T-helper 2 cell treated with Interferon-gamma antibody and Interleukin-4, amounts not matched to agents 5 μg/mL and 100 μg/mL, for 36 hours (primary cell): ENCODE results near the gene RIC1.
"Not testable (repeated sequence)": the region's sequence is repeated elsewhere in the genome, so short reads cannot be mapped to it uniquely, and the experiment has no call there.

Experiments used
- DNase-seq: peaks from one replicate; pipeline ENCODE4 v3.0.0; 2021; ENCODE audit warnings: low spot score
- H3K27ac Mint-ChIP-seq: one replicate; pipeline ENCODE4 v1.8.0; 2021; ENCODE audit warnings: mild to moderate bottlenecking, mixed read lengths
- H3K27me3 Mint-ChIP-seq: one replicate; pipeline ENCODE4 v1.8.0; 2021; ENCODE audit warnings: low read depth, mixed read lengths
- H3K36me3 Mint-ChIP-seq: one replicate; pipeline ENCODE4 v1.8.0; 2021; ENCODE audit warnings: low read depth, mixed read lengths
- H3K4me1 Mint-ChIP-seq: one replicate; pipeline ENCODE4 v1.8.0; 2021; ENCODE audit warnings: low read depth, mixed read lengths
- H3K4me3 Mint-ChIP-seq: one replicate; pipeline ENCODE4 v1.8.0; 2022; ENCODE audit warnings: mild to moderate bottlenecking, moderate library complexity, mixed read lengths
- H3K9me3 Mint-ChIP-seq: one replicate; pipeline ENCODE4 v1.8.0; 2021; ENCODE audit warnings: mixed read lengths

The RIC1 gene

GRCh38 chr9:5662804-5663203, 33.9 kb downstream of the RIC1 start:
- H3K27me3 Mint-ChIP-seq, H3K4me3 Mint-ChIP-seq, DNase-seq, H3K27ac Mint-ChIP-seq: not testable (repeated sequence)
- Mint-ChIP-seq H3K36me3 (peaks cover 76% of the 10 kb centered on the region), H3K4me1 (peaks cover 24% of the 10 kb centered on the region), H3K9me3 (peaks cover 38% of the 10 kb centered on the region)

- DNase-seq, result no peak
- Mint-ChIP-seq H3K9me3 (peaks cover 33% of the 10 kb centered on the region), H3K27me3 (no peaks in the 10 kb centered on the region), H3K4me1 (peaks cover 26% of the 10 kb centered on the region), H3K4me3 (no peak overlapping the region), H3K36me3 (peaks cover 65% of the 10 kb centered on the region), H3K27ac (no peak overlapping the region)
Measured at GRCh38 chr9:5665059-5665458, 36.2 kb downstream of the RIC1 start.

GRCh38 chr9:5667391-5667790, 38.5 kb downstream of the RIC1 start:
- Mint-ChIP-seq H3K4me3 (no peak overlapping the region), H3K27me3 (no peaks in the 10 kb centered on the region), H3K27ac (no peak overlapping the region), H3K36me3 (peaks cover 43% of the 10 kb centered on the region), H3K9me3 (peaks cover 13% of the 10 kb centered on the region), H3K4me1 (peaks cover 35% of the 10 kb centered on the region)
- DNase-seq, result no peak

GRCh38 chr9:5670079-5670478, 41.2 kb downstream of the RIC1 start:
- no peak for DNase-seq
- no peak overlapping the region for H3K27ac Mint-ChIP-seq
- H3K4me1 Mint-ChIP-seq, result peaks cover 29% of the 10 kb centered on the region
- no peaks in the 10 kb centered on the region for H3K9me3 Mint-ChIP-seq
- peaks cover 26% of the 10 kb centered on the region for H3K36me3 Mint-ChIP-seq
- H3K27me3 Mint-ChIP-seq, result no peaks in the 10 kb centered on the region
- H3K4me3 Mint-ChIP-seq, result no peak overlapping the region

GRCh38 chr9:5671711-5672353, 42.9 kb downstream of the RIC1 start:
- peaks cover 20% of the 10 kb centered on the region for H3K4me1 Mint-ChIP-seq
- no peaks in the 10 kb centered on the region for H3K27me3 Mint-ChIP-seq
- DNase-seq, result no peak
- peak overlapping the region; percentile 24 for H3K27ac Mint-ChIP-seq
- H3K4me3 Mint-ChIP-seq, result peak overlapping the region; percentile 23
- H3K9me3 Mint-ChIP-seq, result peaks cover 3% of the 10 kb centered on the region
- peaks cover 19% of the 10 kb centered on the region for H3K36me3 Mint-ChIP-seq

GRCh38 chr9:5675046-5675445, 46.1 kb downstream of the RIC1 start:
- H3K27ac Mint-ChIP-seq, H3K36me3 Mint-ChIP-seq, H3K4me3 Mint-ChIP-seq, H3K27me3 Mint-ChIP-seq, DNase-seq: not testable (repeated sequence)
- H3K4me1 Mint-ChIP-seq, result peaks cover 14% of the 10 kb centered on the region
- H3K9me3 Mint-ChIP-seq, result peaks cover 16% of the 10 kb centered on the region

GRCh38 chr9:5683591-5683990, 54.7 kb downstream of the RIC1 start:
- not testable (repeated sequence) for DNase-seq, H3K27ac Mint-ChIP-seq, H3K4me1 Mint-ChIP-seq, H3K4me3 Mint-ChIP-seq, H3K27me3 Mint-ChIP-seq
- Mint-ChIP-seq H3K9me3 (peaks cover 26% of the 10 kb centered on the region), H3K36me3 (peaks cover 31% of the 10 kb centered on the region)

GRCh38 chr9:5684101-5684500, 55.2 kb downstream of the RIC1 start:
- H3K27me3 Mint-ChIP-seq, result no peaks in the 10 kb centered on the region
- H3K9me3 Mint-ChIP-seq, result peaks cover 24% of the 10 kb centered on the region
- H3K36me3 Mint-ChIP-seq, result peaks cover 30% of the 10 kb centered on the region
- H3K4me3 Mint-ChIP-seq, result no peak overlapping the region
- peaks cover 5% of the 10 kb centered on the region for H3K4me1 Mint-ChIP-seq
- H3K27ac Mint-ChIP-seq, result no peak overlapping the region
- no peak for DNase-seq

- Mint-ChIP-seq H3K9me3 (peaks cover 14% of the 10 kb centered on the region), H3K4me1 (peaks cover 5% of the 10 kb centered on the region), H3K4me3 (no peak overlapping the region), H3K27ac (no peak overlapping the region), H3K36me3 (peaks cover 17% of the 10 kb centered on the region), H3K27me3 (no peaks in the 10 kb centered on the region)
- DNase-seq, result no peak
Measured at GRCh38 chr9:5688109-5688508, 59.2 kb downstream of the RIC1 start.

- no peak for DNase-seq
- no peak overlapping the region for H3K4me3 Mint-ChIP-seq
- H3K27me3 Mint-ChIP-seq, result no peaks in the 10 kb centered on the region
- peaks cover 5% of the 10 kb centered on the region for H3K36me3 Mint-ChIP-seq
- peaks cover 5% of the 10 kb centered on the region for H3K4me1 Mint-ChIP-seq
- H3K9me3 Mint-ChIP-seq, result peaks cover 6% of the 10 kb centered on the region
- H3K27ac Mint-ChIP-seq, result no peak overlapping the region
Measured at GRCh38 chr9:5690278-5690677, 61.4 kb downstream of the RIC1 start.

- no peak overlapping the region for H3K4me3 Mint-ChIP-seq
- H3K27ac Mint-ChIP-seq, result no peak overlapping the region
- H3K36me3 Mint-ChIP-seq, result peaks cover 4% of the 10 kb centered on the region
Measured at GRCh38 chr9:5695860-5696259, 67.0 kb downstream of the RIC1 start.

GRCh38 chr9:5696884-5697283, 68.0 kb downstream of the RIC1 start:
- Mint-ChIP-seq H3K36me3 (peaks cover 7% of the 10 kb centered on the region), H3K27ac (no peak overlapping the region), H3K4me1 (peaks cover 8% of the 10 kb centered on the region), H3K9me3 (no peaks in the 10 kb centered on the region), H3K27me3 (no peaks in the 10 kb centered on the region), H3K4me3 (no peak overlapping the region)
- no peak for DNase-seq

More at GRCh38 chr9:5695860-5696259, 67.0 kb downstream of the RIC1 start:
- no peaks in the 10 kb centered on the region for H3K27me3 Mint-ChIP-seq
- H3K4me1 Mint-ChIP-seq, result peaks cover 6% of the 10 kb centered on the region
- no peaks in the 10 kb centered on the region for H3K9me3 Mint-ChIP-seq
- DNase-seq, result no peak

- Mint-ChIP-seq H3K27ac (no peak overlapping the region), H3K36me3 (peaks cover 13% of the 10 kb centered on the region), H3K4me1 (peaks cover 8% of the 10 kb centered on the region), H3K27me3 (no peaks in the 10 kb centered on the region), H3K4me3 (no peak overlapping the region), H3K9me3 (no peaks in the 10 kb centered on the region)
- no peak for DNase-seq
Measured at GRCh38 chr9:5698004-5698403, 69.1 kb downstream of the RIC1 start.

- Mint-ChIP-seq H3K4me1 (peaks cover 8% of the 10 kb centered on the region), H3K27ac (no peak overlapping the region), H3K9me3 (no peaks in the 10 kb centered on the region), H3K36me3 (peaks cover 14% of the 10 kb centered on the region), H3K27me3 (no peaks in the 10 kb centered on the region), H3K4me3 (no peak overlapping the region)
- no peak for DNase-seq
Measured at GRCh38 chr9:5698810-5699556, 70.1 kb downstream of the RIC1 start.
